ENCODE results near the gene ABCC2.
"Not testable (repeated sequence)": the region's sequence is repeated elsewhere in the genome, so short reads cannot be mapped to it uniquely, and the experiment has no call there.

Gene ABCC2

DNA sequence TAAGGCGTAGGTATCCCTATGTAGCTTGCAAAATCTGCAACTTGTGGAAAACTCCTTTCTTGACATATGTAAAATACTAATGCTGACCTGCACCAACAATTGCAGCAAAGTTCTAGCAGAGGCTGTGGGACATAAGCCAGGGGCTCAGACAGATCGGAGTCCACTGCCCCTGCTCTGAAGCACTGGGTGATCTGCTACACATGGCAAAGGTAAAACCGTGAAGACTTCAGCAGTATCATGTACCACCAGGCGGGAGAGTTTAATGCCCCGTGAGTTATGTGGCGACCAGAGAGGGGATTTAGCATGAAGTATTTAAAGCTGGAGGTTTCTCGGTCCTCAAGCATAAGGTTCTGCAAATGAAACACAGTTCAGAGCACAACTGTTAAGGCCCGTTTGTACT lies 76.4 kb downstream of the ABCC2 start:
- no peak for DNase-seq

DNA sequence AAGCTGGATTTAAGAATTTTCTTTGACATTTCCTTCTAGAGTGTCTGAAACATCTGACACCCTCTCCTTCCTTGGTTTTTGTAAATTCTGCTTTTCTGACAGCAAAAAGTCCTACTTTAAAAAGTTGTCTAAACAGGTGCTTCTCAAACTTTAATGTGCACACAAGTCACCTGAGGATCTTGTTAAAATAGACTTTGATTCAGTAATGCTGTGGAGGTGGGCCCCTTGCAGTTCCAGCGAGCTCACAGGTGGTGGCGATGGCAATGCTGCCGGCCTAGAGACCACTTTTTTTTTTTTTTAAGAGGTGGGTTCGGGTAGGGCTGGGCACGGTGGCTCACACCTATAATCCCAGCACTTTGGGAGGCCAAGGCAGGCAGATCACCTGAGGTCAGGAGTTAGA lies 77.1 kb downstream of the ABCC2 start:
- DNase-seq: no peak

DNA sequence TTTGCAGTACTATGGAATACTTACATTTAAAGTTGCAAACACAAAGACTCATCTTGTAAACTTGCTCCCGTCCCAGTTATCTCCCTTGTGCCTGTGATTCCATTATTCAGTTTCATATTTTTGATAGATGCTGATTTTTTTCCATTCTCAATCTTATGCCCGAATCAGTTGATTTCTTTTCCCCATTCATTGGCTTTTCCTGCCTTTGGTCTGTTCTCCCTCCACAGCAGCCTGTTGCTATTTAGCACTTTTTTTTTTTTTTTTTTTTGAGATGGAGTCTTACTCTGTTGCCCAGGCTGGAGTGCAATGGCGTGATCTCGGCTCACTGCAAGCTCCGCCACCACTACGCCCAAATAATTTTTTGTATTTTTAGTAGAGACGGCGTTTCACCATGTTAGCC lies 78.0 kb downstream of the ABCC2 start:
- no peak for DNase-seq

DNA sequence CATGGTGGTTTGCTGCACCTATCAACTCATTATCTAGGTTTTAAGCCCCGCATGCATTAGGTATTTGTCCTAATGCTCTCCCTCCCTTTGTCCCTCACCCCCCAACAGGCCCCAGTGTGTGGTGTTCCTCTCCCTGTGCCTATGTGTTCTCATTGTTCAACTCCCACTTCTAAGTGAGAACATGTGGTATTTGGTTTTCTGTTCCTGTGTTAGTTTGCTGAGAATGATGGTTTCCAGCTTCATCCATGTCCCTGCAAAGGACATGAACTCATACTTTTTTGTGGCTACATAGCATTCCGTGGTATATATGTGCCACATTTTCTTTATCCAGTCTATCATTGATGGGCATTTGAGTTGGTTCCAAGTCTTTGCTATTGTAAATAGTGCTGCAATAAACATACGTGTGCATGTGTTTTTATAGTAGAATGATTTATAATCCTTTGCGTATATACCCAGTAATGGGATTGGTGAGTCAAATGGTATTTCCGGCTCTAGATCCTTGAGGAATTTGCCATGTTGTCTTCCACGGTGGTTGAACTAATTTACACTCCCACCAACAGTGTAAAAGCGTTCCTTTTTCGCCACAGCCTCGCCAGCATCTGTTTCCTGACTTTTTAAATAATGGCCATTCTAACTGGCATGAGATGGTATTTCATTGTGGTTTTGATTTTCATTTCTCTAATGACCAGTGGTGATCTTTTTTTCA lies 81.2 kb downstream of the ABCC2 start:
- not testable (repeated sequence) for DNase-seq

DNA sequence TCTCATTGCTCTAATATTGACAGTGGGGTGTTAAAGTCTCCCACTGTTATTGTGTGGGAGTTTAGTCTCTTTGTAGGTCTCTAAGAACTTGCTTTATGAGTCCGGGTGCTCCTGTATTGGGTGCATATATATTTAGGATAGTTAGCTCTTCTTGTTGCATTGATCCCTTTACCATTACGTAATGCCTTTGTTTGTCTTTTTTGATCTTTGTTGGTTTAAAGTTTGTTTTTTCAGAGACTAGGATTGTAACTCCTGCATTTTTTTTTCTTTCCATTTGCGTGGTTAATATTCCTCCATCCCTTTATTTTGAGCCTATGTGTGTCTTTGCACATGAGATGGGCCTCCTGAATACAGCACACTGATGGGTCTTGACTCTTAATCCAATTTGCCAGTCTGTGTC lies 84.8 kb downstream of the ABCC2 start:
- DNase-seq: not testable (repeated sequence)

DNA sequence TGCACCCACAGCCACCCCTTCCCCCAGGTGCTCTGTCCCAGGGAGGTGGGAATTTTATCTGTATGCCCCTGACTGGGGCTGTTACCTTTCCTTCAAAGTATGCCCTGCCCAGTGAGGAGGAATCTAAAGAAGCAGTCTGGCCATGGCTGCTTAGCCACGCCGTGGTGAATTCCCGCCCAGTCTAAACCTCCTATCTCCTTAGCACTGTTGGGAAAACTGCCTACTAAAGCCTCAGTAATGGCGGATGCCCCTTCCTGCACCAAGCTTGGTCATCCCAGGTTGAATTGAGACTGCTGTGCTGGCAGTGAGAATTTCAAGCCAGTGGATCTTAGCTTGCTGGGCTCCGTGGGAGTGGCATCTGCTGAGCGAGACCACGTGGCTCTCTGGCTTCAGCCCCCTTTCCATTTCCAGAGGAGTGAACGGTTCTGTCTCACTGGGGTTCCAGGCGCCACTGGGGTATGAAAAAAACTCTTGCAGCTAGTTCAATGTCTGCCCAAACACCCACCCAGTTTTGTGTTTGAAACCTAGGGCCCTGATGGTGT lies 87.2 kb downstream of the ABCC2 start:
- DNase-seq: no peak

DNA sequence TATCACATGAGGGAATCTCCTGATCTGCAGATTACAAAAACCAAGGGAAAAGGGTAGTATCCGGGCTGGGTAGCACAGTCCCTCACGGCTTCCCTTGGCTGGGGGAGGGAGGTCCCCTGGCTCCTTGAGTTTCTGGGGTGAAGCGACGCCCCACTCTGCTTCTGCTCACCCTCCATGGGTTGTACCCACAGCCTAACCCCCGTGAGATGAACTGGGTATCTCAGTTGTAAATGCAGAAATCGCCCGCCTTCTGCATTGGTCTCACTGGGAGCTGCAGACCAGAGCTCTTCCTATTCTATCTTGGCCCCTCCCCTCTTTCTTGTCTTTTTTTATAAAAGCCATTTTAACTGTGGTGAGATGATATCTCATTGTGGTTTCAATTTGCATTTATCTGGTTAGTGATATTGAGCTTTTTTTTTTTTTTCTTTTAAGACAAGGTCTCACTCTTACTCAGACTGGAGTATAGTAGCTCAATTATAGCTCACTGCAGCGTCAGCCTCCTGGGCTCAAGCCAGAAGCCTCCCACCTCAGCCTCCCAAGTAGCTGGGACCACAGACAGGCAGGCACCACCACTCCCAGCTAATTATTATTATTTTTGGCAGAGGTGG lies 87.8 kb downstream of the ABCC2 start:
- DNase-seq: no peak

DNA sequence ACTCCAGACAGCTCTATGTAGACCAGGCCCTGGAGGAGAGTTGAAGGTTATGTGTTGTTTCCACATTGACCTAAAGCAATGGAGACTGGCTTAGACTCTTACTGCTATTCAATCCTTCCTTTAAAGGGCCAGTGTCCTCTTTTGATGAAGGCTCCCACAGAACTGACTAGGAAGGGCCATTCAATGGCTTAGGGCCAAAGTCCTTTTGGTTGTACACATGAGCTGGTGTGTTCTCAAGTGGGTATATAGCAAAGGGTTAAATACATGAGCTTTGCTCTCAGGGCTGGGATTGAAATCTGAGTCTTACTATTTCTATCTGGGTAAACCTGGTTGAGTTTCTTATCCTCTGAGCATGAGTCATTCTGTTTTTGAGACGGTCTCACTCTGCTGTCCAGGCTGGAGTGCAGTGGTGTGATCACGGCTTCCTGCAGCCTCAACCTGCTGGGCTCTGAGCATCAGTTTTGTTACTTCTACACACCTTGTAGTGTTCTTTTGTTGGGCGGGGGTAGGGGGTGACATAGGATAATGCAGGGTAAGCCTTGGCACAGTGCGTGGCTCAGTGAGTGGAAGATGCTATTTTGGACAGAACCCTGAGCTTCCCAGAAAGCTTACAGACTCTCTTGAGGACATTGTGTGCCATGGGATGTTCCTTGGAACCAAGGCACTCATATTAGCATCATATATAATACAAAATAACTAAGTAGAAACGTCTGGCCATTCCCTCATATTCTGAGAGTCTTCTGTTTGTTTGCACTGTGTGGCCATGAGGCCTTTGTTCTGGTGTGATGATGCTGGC lies 90.1 kb downstream of the ABCC2 start:
- no peak for DNase-seq

DNA sequence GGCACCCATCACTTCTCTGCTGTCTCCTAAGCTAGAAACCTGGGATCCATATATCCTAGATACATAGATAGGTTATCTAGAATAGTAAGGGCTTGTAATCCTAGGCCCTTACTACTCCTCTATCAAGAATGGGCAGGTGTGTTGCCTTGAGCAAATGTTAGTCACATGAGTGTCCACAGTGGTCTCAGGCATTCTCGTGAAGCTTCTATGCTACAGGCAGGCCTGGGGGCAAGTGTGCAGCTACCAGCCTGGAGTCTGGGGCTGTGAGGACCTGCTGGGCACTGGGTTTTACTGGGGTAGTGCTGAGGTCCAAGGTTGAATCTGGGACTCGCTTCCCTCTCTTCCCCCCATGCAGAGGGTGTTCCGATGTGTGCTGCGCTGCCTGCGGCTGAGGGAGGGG lies 91.4 kb downstream of the ABCC2 start:
- no peak for DNase-seq

DNA sequence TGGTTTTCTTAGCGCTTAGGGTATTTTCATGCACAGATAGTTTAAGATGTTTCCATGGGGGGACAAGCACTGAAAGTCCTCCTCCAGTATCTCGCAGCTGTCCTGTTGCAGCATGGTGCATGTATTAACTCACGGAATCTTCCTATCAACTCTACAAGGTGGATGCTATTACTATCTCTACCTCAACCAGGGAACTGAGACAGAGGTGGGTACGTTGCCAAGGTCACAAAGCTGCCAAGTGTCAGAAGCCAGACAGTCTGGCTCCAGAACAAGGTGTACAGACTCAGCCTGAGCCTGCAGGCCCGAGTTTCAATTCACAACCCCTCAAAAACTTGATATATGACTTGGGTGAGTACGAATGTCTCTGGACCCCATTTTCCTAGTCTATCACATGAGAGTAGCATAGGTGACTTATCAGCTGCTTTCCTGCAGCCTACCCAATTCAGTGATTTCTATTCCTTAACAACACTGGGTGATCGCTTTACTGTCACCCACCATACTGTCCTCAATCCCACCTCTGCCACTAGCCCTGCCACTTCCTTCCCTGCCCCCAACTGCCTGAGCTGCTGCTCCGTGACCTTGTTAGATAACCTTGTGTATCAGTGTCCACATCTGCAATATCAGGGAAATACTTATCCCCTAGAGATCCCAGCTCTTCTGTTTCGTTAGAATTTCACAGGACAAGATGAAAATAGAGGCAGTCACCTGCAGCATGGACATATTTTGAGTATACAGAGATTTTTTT lies 92.1 kb downstream of the ABCC2 start:
- DNase-seq: no peak

DNA sequence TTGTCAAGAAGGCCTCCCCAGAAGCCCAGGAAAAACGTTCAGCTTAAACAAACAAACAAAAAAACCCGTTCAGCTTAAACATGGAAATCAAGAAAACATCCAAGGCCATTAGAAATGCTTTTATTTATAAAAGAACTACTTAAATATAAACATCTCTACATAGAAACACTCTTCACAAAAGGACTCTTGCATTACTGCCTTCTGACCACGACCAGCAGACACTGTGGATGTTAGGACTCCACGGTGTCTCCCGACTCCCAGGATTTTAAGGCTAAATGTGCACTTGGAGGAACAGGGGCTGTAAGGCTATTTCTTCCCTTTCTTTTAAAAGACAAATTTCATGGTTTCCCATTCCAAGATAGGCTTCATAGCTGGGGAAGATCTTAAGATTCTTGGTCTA lies 93.0 kb downstream of the ABCC2 start:
- no peak for DNase-seq

DNA sequence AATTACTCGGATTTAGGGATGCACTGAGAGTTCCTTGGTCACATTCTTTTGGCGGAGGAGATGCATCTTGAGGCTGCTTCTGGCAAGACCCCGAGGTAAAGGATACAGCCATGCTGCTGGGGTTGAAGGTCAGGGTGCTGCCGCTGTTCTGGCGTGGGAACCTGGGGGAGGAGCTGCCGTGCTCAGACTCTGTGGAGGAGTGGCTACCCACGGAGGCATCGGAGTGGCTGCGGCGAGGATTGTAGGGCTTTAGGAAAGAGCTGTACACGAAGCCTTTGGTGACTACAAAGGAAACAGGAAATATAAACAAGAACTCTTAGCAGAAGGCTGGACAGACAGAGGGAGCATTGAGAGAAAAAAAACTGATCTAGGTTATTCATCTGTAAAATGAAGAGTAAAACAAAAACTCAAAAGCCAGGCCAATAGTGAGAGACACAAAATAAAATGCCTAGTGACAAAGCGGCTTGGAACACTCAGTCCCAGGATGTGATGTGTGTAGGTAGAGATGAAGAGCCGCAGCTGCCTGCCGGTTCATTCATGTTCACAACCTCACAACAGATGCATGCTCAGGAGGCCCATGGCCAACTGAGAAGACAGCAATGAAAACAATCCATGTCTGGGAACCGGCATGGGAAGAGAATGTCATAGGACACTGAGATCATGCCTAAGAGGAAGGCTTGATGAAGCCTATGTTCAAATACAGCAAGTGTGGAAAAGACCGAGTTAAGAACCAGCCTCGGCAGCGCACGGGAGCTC lies 97.8 kb downstream of the ABCC2 start:
- no peak for DNase-seq

DNA sequence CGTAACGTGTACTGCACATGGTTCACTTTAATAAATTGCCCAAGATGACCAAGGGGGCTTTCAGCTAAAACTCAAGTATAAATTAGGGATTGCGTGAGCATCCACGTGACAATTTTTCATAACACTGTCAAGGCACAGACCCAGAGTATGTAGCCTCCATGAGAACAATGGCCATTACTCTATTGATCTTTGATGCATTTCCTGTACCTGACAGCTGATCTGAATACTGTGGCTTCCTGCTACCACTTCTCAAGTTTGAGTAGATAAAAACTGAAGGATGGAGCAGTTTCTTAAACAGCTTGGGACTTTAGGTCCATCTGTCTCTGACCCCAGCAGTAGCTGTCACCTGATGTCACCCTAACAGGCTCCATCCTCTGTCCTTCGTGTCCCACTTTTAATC lies 98.9 kb downstream of the ABCC2 start:
- DNase-seq: no peak

DNA sequence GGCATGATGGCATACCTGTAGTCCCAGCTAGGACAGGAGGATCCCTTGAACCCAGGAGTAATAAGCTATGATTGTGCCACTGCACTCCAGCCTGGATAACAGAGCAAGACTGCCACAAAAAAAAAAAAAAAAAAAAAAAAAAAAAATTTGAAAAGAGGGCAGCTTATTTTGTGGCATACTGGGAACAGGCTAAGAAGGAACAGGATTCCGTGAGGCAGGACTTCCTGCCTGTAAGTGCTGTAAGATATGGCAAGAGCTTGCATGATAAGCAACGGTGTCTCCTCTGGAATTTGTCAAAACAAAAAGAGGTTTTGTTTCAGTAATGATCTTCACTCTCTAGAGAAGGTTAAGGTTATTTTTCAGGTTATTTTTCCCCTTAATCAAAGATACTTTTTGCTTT lies 101.1 kb downstream of the ABCC2 start:
- DNase-seq: no peak

DNA sequence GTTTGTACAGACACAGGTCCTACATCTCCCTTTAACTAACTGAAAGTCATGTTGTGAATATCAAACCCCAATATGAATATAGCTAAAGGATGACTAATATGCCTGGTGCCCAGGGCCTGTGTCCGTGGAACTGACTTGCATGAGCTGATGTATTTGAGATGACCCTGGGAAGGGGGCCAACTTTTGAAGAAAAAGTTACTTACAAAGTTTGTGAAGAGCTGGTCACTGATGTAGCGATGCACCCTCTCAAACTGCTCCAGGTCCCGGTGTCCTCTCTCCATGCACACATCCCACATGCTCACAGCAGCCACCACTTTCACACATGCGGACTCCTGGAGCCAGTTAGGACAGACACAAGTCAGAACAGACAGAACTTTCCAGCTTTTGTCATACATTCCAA lies 106.2 kb downstream of the ABCC2 start:
- no peak for DNase-seq

DNA sequence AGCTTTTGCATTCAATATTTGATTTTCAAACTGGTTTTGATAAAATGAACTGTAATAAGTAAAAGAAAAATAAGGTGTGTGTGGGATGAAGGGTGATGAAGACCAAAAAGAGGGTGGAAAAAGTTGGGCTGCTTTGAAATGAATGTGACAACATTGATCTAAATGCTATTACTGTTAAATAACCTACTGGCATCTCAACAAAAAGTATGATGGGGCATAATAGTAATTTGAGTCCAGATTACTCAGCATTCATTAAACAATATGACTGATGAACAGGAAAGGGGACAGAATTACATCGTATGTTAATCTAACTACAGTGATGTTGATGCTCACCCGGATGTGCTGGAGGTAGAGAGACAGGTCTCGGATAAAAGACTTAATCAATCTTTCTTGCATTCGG lies 112.2 kb downstream of the ABCC2 start:
- no peak for DNase-seq

DNA sequence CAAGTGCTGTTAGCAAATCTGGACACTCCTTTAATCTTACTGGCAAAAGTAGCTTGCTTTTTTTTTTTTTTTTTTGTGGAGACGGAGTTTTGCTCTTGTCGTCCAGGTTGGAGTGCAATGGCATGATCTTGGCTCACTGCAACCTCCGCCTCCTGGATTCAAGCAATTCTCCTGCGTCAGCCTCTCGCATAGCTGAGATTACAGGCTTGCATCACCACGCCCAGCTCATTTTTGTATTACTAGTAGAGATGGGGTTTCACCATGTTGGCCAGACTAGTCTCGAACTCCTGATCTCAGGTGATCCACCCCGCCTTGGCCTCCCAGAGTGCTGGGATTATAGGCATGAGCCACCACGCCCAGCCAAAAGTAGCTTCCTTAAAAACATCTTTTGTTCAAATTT lies 112.6 kb downstream of the ABCC2 start:
- DNase-seq: not testable (repeated sequence)

DNA sequence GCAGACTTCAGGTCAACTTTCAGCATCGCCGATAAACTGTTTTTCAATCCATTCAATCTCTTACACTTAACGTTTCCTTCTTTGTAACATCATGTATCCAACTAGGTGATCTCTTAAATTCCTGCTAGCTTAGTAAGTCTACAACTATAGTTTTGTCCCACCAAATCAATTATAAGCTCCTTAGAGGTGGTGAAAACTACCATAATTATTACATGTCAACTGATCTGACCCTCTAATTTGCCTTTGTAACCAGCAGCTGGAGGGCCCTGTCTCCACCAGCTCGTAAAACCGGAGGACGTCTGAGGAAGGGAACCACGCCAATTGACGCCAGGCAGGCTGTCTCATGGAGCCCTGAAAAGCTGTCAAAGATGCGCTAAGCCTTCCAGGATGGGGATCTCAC lies 113.4 kb downstream of the ABCC2 start:
- DNase-seq: no peak
